Memory B cell (primary cell): ENCODE measurements around the gene HOXD8.

Source experiments
- ATAC-seq: fragments of 150-1000 bp; cut with Tn5 transposase; 2 replicates; pipeline ENCODE4 v1.10.0; 2021; ENCODE audit warnings: low read depth, mild to moderate bottlenecking, moderate library complexity
- DNase-seq, 2 donors: peaks; one replicate each; pipeline ENCODE4 v3.0.0; 2022; ENCODE audit warnings: low spot score in 2 of 2
- H3K27ac Mint-ChIP-seq: one replicate; pipeline ENCODE4 v1.8.0; 2022; ENCODE audit warnings: mild to moderate bottlenecking, moderate library complexity, mixed read lengths
- H3K27me3 Mint-ChIP-seq: one replicate; pipeline ENCODE4 v1.8.0; 2022; ENCODE audit warnings: mixed read lengths
- H3K36me3 Mint-ChIP-seq: one replicate; pipeline ENCODE4 v1.8.0; 2022; ENCODE audit warnings: mild to moderate bottlenecking, mixed read lengths
- H3K4me1 Mint-ChIP-seq: one replicate; pipeline ENCODE4 v1.8.0; 2022; ENCODE audit warnings: mixed read lengths
- H3K4me3 Mint-ChIP-seq: one replicate; pipeline ENCODE4 v1.8.0; 2022; ENCODE audit warnings: mild to moderate bottlenecking, moderate library complexity, mixed read lengths
- H3K9me3 Mint-ChIP-seq: one replicate; pipeline ENCODE4 v1.8.0; 2022; ENCODE audit warnings: mixed read lengths

HOXD8 gene

DNA sequence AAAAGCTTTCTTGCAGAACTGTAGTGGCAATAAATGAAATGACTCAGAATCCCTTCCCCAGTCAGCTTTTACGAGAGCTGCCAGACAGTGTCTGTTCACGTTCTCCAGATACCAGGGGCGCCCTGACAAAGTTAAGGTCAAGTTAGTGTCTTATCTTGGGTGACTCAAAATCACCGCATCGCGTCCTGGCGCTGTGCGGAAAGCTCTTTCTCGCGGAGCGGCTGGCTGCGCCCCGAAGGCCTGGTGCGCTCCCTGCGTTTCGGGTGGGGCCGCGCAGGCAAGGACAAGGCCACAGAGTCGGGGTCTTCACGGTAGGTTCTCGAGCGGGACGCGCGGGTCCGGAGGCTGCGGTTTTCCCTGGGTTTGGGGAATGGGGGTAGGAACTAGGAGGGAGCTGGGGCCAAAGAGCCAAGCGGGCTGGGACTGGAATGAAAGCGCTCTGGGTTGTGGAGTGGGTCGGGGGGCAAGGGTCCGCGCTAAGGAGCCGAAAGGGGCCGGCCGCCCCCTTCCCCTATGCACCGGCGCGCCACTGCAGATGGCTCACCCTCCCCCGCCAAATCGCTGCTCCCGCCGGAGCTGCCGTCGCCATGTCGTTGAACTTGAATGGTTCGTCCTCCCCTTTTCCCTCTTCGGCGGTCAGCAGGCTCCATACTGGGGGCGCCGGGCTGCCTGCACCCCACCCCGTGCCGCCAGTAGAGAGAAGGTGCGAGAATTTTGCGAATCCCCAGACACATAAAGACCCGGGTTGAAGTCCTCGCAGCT lies 25.0 kb upstream of the HOXD8 start:
- Mint-ChIP-seq H3K4me3 (no peak overlapping the region), H3K9me3 (peaks cover 5% of the 10 kb centered on the region), H3K27me3 (peaks cover 26% of the 10 kb centered on the region), H3K4me1 (peaks cover 8% of the 10 kb centered on the region), H3K27ac (no peak overlapping the region), H3K36me3 (peaks cover 4% of the 10 kb centered on the region)
- no peak for DNase-seq
- ATAC-seq, result no peak

DNA sequence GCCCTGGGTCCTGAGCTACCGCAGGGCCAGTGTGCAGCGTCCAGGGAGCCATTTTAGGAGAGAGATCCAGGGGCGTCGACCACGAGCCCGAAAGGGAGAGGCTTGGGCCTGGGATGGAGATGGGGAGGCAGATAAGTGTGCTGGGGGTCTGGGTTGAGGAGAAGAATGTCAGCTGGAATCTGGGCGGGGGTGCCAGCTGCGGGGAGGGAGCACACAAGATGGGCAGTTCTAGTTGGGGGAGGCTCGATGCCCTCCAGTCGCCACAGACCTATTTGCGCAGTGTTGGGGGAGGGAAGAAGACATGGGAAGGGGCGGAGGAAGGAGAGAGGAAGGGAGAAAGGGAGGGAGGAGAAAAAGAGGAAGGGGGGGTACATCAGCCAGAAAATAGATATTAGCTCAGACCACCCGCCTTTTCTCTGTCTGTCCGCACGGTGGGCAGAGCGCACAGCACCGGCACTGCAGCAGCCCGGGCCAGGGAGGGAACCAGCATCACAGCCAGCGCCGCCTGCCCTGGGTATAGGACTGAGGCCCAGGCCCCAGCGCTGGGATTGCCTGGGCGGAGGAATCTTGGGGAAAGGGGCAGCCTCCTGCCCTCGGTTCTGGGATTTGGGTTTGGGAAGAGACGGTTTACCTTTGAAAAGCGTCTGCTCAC lies 24.3 kb upstream of the HOXD8 start:
- Mint-ChIP-seq H3K27me3 (peaks cover 29% of the 10 kb centered on the region), H3K36me3 (peaks cover 4% of the 10 kb centered on the region), H3K4me1 (peaks cover 8% of the 10 kb centered on the region), H3K27ac (no peak overlapping the region), H3K9me3 (peaks cover 5% of the 10 kb centered on the region), H3K4me3 (no peak overlapping the region)
- DNase-seq, result no peak
- no peak for ATAC-seq

DNA sequence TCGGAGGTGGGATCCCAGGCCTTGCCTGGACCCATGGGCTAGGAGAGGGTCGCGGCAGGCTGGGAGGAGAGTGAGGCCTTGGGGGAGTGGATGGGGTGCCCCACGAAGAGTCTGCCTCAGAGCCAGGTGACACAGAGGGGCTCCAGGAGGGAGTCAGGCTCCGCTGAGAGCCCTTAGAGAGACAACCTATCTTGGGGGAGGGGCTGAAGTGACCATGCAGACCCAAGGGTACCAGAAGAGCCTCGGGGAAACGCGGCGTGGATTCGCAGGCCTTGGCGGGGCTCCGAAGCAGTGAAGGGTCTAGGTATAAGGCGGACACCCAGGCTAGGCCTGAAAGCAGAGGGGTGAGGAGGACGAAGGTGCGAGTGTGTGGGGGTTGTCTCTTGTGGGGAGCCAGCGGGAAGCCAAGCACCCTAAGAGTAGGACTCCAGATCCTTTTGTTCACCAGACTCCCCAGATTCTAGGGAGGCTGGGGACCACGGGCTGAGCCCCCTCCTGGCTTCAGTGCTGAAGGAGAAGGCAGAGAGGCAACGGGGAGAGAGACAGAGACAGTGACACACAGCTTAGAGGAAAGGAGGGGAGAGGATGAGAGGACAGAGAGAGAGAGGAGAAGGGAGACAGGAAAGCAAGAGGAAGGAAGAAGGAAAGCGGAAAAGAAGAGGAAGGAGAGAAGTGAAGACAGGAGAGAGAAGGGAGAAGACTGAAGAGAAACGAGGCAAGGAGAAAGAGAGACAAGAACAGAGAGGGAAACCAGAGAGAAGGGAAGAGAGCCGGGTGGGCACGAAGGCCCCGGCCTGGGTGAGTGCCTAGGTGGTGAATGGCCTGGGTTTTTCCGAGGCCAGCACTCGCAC lies 23.6 kb upstream of the HOXD8 start:
- Mint-ChIP-seq H3K9me3 (peaks cover 5% of the 10 kb centered on the region), H3K4me3 (peak overlapping the region; percentile 14), H3K27ac (no peak overlapping the region), H3K36me3 (peaks cover 4% of the 10 kb centered on the region), H3K27me3 (peaks cover 29% of the 10 kb centered on the region), H3K4me1 (peaks cover 8% of the 10 kb centered on the region)
- no peak for DNase-seq
- no peak for ATAC-seq

DNA sequence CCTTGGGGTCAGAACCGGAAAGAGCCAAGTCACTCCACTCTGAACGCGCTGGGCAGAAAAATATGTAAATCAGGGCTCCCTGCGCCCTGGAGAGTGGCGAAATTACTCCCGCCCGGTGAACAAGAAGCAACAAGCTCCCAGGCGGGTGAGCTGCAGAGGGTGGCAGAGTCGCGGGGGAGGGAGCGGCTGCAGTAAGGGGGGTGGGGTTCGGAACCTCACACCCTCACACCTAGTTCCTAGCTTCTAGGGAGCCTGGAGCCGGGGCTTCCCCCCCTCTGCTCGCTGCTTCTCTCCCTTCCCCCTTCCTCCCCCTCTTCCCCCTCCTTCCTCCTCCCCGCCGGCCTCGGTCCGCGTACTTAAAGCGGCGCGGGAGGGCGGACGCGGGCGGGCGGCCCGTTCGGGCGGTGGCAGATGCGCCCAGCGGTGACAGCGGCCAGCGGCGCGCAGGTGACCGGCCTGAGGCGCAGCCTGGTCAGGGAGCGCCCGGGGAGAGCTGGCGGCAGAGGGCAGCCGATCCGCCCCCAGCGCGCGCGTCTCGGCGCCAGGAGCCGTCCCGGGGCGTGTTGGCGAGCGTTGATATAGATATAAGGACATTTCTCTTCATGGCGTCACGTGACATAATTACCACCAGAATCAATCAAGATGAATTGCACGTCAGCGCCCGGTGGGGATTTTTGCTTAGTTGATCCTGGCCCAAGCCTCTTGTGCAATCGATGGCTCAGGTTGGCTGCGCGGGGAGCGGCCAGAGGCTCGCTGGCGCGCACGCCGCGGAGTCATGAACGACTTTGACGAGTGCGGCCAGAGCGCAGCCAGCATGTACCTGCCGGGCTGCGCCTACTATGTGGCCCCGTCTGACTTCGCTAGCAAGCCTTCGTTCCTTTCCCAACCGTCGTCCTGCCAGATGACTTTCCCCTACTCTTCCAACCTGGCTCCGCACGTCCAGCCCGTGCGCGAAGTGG lies 22.6 kb upstream of the HOXD8 start, which contains the start of gene HOXD11:
Gene HOXD11, plus strand, starts transcription at position 700 of the 959 bp plus-strand sequence. Its CDS starts 76 bp downstream, at position 776.
- DNase-seq (no peak), ATAC-seq (no peak)
- Mint-ChIP-seq H3K9me3 (peaks cover 5% of the 10 kb centered on the region), H3K4me3 (peak within 1 kb of the TSS; percentile 14), H3K36me3 (peaks cover 4% of the 10 kb centered on the region), H3K27me3 (peaks cover 28% of the 10 kb centered on the region), H3K4me1 (peaks cover 11% of the 10 kb centered on the region), H3K27ac (no peak within 1 kb of the TSS)

DNA sequence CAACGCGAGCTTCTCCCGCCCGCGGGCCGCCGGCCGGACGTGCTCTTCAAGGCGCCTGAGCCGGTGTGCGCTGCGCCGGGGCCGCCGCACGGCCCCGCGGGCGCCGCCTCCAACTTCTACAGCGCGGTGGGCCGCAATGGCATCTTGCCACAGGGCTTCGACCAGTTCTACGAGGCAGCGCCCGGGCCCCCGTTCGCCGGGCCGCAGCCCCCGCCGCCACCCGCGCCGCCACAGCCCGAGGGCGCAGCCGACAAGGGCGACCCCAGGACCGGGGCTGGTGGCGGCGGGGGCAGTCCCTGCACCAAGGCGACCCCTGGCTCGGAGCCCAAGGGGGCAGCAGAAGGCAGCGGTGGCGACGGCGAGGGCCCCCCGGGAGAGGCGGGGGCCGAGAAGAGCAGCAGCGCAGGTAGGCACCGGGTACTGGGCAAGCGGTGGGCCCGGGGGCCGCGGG lies 21.7 kb upstream of the HOXD8 start:
- ATAC-seq, result no peak
- DNase-seq, result no peak
- Mint-ChIP-seq H3K9me3 (peaks cover 5% of the 10 kb centered on the region), H3K4me1 (peaks cover 11% of the 10 kb centered on the region), H3K4me3 (no peak overlapping the region), H3K36me3 (peaks cover 4% of the 10 kb centered on the region), H3K27me3 (peaks cover 27% of the 10 kb centered on the region), H3K27ac (no peak overlapping the region)

DNA sequence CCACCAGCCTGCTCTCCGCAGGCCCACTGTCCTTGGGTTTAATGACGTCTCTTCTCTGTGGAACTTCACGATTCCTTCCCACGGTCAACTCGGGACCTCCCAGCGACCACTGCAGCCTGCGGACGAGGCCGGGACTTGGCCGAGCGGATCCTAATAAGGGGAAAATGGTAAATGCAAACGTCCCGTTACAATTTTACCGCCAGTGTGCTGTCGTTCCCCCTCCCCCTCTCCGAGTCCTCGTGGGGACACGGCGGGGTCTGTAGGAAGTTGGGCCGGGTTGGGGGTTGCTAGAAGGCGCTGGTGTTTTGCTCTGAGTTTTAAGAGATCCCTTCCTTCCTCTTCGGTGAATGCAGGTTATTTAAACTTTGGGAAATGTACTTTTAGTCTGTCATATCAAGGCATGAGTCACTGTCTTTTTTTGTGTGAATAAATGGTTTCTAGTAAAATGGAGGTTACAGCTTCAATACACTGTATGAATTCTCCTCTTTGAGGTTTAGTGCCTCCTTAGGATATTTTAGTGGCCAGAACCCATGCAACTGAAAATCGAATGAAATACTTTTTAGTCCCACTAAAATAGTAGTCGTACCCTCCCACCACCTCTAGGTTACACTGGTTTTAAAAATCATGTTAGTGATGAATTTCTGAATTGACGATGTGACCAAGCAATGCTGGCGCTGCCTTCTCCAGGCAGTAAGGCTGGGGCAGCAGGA lies 20.2 kb upstream of the HOXD8 start:
- Mint-ChIP-seq H3K27ac (peak overlapping the region; percentile 65), H3K4me3 (no peak overlapping the region), H3K9me3 (peaks cover 5% of the 10 kb centered on the region), H3K36me3 (peaks cover 4% of the 10 kb centered on the region), H3K27me3 (peaks cover 27% of the 10 kb centered on the region), H3K4me1 (peaks cover 11% of the 10 kb centered on the region)
- ATAC-seq (no peak), DNase-seq (no peak)

DNA sequence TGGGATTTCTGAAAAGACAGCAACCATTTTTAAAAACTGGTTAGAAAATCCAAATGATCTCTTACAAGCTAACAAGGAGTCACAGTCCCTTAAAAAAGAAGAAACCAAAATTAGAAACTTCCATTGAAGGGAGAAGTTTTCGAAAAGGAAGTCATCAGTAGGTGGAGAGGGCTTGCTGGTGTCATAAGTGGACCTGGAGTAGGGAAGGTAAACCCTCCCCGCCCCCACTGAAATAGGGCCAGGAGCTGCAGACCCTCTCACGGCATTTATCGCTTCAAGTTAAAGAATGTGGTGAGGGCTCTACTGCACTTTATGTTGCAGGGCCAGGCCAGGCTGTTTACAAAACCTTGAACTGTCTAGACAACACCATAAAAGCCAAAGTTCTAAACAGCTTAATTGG lies 19.6 kb upstream of the HOXD8 start:
- ATAC-seq, result no peak
- H3K36me3 Mint-ChIP-seq, result peaks cover 4% of the 10 kb centered on the region
- H3K9me3 Mint-ChIP-seq, result peaks cover 5% of the 10 kb centered on the region
- H3K27ac Mint-ChIP-seq, result no peak overlapping the region
- H3K27me3 Mint-ChIP-seq, result peaks cover 25% of the 10 kb centered on the region
- no peak overlapping the region for H3K4me3 Mint-ChIP-seq
- H3K4me1 Mint-ChIP-seq, result peaks cover 10% of the 10 kb centered on the region
- DNase-seq, result no peak

DNA sequence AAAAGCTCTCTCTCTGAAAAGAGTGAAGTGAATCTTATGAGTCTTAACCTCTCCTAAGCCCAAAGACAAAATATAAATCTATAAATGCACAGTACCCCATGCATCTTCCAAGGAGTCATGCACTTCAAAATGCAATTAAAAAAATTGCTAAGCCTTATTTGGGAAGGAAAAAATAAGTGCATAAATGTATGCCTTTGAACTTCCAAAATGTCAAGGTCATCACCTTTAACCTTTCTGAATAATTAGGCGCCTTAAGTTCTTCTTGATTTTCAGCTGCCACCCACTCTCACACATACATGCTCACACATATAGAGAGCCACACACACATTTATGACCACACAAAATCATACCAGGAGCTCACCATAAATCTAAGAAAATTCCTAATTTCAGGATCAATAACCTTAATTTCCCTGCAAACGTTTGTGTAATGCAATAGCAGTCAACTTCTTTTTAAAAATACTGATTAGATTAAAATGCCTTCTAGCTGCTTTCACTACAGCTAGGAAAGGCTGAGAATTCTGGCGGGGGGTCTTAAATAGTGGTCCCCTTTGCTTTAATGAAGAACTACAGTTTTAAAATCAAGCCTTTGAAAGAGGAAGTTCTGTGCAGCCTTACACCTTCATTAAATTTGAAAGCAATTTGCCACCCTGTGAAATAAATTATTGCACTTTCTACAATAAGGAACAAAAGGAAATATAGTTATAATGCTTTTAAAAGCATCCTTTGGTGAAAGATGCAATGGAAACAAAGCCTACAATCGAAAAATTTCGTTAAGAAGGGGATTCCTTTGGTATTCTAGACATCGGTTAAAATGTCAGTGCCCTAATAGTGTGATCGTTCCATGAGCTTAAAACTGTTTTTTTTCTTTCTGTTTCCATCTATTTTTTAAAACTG lies 18.8 kb upstream of the HOXD8 start:
- H3K9me3 Mint-ChIP-seq, result peaks cover 5% of the 10 kb centered on the region
- no peak overlapping the region for H3K4me3 Mint-ChIP-seq
- peaks cover 6% of the 10 kb centered on the region for H3K4me1 Mint-ChIP-seq
- H3K27me3 Mint-ChIP-seq, result peaks cover 19% of the 10 kb centered on the region
- peaks cover 4% of the 10 kb centered on the region for H3K36me3 Mint-ChIP-seq
- no peak overlapping the region for H3K27ac Mint-ChIP-seq
- DNase-seq (no peak), ATAC-seq (no peak)

DNA sequence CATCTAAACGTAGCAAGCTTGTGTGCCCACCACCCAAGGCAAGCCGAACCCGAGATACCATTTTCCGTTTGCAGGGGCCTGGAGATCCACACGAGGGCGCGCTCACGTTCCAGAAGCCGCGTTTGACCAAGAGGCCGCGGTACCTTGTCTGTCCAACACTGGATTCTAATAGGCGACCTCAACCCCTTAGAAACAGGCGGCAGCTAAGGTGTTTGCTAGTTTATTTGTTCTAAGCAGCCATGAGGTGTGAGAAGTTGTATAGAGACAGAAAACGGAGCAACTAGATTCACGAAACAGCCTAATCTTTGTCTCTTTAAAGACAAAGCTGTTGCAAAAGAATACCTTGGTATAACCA lies 18.2 kb upstream of the HOXD8 start:
- Mint-ChIP-seq H3K36me3 (peaks cover 1% of the 10 kb centered on the region), H3K27me3 (peaks cover 17% of the 10 kb centered on the region), H3K4me3 (no peak overlapping the region), H3K9me3 (peaks cover 2% of the 10 kb centered on the region), H3K27ac (no peak overlapping the region), H3K4me1 (peaks cover 3% of the 10 kb centered on the region)
- ATAC-seq, result no peak
- DNase-seq, result no peak

DNA sequence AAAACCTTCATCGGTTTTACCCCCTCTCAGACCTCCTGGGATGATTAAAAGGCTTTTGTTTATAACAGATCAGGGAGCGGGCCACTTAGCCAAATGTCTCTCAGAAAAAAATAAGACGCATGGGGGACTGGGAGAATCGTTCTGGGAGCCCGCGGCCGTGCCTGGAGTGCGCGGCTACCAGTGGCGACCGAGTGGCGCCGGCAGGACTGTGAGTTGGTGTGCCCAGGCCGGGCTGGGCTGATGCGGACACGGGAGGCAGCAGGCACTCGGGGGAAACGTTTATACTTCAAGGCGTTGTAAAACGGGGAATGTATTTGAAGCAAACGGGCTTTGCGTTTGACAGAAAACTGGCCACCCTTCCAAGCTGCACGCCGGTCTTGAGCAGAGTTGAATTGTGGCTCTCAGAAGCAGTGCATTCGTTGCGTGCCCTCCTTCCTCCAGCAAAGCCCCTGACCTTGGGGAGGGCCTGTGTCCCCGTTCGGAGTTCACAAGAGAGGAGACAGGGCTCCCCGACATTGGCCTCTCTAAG lies 17.6 kb upstream of the HOXD8 start:
- H3K9me3 Mint-ChIP-seq, result peaks cover 1% of the 10 kb centered on the region
- no peak overlapping the region for H3K4me3 Mint-ChIP-seq
- no peak overlapping the region for H3K27ac Mint-ChIP-seq
- ATAC-seq (no peak), DNase-seq (no peak)
- peaks cover 21% of the 10 kb centered on the region for H3K27me3 Mint-ChIP-seq
- H3K4me1 Mint-ChIP-seq, result peaks cover 2% of the 10 kb centered on the region
- H3K36me3 Mint-ChIP-seq, result no peaks in the 10 kb centered on the region

DNA sequence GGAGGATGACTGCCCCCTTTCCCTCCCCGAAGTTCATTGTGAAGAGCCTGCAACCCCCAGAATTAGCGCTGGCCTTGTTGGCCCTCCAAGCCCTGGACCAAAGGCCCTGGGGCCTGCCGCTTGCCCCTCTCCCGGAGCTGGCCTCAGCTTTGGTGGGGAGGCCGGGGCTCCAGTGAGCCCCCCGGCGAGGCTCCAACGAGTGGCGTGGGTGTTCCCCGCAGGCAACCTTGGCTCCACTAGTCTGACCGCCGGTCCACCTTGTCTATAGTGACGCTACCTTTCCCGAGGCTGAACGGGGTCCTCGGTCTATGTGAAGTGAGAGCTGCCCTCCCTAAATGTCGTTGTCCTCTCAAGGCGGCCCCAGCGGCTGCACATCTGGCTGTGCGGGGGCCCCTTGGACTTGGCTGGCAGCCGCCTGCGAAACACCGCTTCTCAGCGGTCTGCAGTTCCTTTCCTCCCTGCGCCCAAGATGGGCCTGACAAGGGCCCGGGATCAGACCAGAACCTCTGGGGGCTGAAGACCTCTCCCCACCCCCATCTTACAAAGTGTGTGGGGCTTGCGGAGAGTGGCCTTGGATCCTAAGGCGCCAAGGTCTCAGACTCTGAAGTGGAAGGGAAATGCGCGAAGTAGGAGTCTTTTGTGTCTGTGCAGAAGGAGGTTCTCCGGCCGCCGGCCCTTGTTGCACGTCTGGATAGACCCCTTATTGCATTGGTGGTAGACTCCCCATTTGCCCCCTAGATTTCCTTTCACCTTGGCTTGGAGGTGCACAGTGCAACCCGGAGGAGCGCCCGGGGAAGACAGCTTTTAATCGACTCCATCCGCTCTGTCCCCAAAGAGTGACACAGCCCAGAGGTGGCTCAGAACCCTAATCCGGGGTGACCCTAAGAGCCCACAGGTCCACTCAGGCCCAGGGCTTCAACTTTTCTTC lies 16.9 kb upstream of the HOXD8 start:
- Mint-ChIP-seq H3K27me3 (peaks cover 24% of the 10 kb centered on the region), H3K4me3 (no peak overlapping the region), H3K27ac (no peak overlapping the region), H3K9me3 (peaks cover 1% of the 10 kb centered on the region), H3K36me3 (no peaks in the 10 kb centered on the region), H3K4me1 (peaks cover 2% of the 10 kb centered on the region)
- ATAC-seq (no peak), DNase-seq (no peak)
